Stimulated activated CD4-positive, alpha-beta T cell treated with anti-CD3 and anti-CD28 coated beads, Interleukin-15, amount 100 ng/mL, for 1 hour (primary cell): ENCODE data around the gene NCAM2.

ENCODE experiments used
- DNase-seq, 2 donors: peaks; one replicate each; pipeline ENCODE4 v3.0.0-alpha.2; 2020; ENCODE audit warnings: low read depth in 1 of 2, low spot score in 1 of 2

The NCAM2 gene

GRCh38 chr21:21210552-21210951 is 212.3 kb downstream of the NCAM2 start:
- DNase-seq, result no peak

DNA sequence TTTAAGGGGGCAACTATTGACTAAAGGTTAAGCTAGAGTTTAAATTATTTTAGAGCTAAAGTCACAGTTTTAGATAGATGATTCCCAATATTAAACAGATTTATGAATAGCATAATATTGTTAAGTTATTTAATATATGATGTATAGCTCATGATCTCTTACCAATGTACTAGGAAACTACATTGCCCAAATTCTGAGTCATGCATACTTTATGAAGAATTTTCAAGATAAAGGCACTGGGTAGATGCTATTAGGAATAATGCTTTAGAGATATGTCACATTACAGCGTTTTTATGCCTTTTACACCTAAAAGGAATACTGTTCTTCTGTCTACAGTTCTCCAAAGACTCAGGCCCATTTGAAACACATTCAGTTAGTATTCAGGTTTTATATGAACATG is 215.1 kb downstream of the NCAM2 start:
- DNase-seq, result no peak

GRCh38 chr21:21216047-21216446 is 217.8 kb downstream of the NCAM2 start:
- DNase-seq, result no peak

DNA sequence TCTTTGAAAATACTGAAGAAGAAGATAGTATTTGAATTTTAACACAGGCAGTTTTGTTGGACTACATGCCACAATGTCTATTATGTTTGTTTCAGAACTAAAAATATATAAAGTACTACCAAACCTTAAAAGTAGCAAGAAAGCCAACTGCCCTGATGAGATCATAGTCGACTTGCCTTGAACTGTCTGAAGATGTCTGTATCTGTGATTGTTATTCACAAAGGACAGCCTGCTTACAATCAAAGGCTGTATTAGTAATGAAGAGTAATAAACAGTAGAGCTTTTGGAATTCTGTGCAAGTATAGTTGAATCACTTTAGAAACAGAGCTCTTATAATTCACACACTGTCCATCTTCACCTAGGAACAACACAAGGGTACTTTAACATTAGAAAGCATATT is 228.3 kb downstream of the NCAM2 start:
- DNase-seq, result no peak

GRCh38 chr21:21230672-21231071 is 232.5 kb downstream of the NCAM2 start:
- DNase-seq, result no peak

DNA sequence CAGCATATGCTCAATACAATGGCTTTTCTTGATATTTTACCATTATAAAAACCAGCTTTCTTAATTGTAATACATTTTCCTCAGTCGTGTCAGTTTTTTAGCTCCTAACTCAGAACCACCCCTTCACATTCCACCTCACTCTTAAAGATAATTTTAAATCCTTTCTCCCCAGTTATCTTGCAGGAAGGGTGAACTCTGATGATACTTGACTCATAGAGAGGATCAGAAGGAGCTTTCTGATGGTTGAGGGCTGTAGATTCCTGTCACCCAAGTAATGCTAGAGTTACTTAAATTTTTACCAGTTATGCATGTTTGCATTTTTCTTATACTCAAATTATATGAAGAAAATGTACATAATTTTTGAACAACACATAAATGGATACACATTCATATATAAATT is 233.7 kb downstream of the NCAM2 start:
- DNase-seq, result no peak

GRCh38 chr21:21232320-21232719 is 234.1 kb downstream of the NCAM2 start:
- no peak for DNase-seq

DNA sequence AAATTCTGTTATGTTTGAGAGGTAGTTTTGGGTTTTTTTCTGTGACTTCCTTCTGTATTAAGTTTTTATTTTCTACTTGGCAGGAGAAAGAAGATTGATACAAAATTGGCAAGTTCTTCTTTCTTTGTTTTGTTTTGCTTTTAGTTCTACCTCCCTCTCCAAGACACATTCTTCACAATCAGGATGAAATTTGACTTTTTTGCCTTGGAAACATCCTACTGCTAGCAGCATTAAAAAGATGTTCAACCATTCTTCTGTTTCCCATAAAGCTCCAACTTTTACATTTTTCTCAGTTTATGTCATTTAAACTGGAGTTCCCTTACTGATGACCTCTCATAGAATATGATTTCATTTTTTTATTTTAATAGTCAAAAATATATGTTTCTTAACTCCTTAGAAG is 234.8 kb downstream of the NCAM2 start:
- no peak for DNase-seq

GRCh38 chr21:21236996-21237395 is 238.8 kb downstream of the NCAM2 start:
- no peak for DNase-seq

DNA sequence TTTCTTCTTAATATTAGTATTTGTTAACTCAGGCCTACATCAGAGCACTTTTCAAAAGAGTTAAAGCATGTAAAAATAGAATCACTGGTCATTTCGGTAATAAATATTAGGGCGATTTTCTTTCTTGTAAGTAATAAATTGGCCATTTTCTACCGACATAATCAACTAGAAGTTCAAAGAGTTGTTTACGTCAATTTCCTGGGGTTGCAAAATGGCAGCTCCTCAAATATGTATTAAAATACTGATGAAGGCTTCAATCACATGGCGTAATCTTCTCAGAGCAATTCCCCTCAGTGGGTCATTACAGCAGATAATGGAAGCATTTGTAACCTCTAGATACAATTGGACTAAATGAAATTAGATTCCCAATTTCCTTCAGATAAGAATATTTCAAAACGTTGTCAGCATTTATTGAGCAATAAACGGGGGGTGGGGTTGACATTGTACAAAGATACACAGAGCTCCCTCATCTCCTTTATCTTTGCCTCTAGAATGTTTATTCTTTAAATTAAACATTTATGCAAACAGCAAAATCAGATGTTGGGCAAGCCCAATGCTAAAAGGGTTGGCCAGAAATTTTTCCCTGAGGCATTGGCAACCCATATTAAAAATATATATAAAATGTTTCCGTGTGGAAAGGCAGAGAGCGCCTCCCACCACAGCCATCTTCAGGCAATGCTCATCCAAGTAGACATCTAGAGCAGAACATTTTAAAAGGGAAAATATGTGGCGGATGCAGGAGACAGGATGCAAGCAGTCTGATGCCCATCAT is 240.6 kb downstream of the NCAM2 start:
- no peak for DNase-seq

- DNase-seq, result no peak
Observed at GRCh38 chr21:21241391-21241790, 243.2 kb downstream of the NCAM2 start.

- no peak for DNase-seq
Observed at GRCh38 chr21:21246007-21246406, 247.8 kb downstream of the NCAM2 start.

DNA sequence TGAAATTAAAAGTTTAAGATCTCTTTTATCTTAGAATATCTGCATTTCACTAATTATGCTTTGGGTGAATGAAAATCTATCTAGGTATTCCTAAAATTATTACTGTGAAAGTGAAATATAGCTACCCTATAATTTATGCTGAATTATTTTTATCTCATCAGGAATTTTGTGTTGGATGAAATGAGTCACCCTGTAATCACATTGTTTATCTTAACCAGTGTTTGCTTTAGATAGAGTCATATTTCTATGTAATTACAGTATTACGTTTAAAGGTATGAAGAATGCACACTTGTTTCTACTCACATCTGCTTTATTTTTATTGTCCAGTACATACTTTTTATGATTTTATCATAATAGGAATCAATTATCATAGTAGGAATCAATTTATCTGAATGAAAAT is 249.2 kb downstream of the NCAM2 start:
- DNase-seq, result no peak

DNA sequence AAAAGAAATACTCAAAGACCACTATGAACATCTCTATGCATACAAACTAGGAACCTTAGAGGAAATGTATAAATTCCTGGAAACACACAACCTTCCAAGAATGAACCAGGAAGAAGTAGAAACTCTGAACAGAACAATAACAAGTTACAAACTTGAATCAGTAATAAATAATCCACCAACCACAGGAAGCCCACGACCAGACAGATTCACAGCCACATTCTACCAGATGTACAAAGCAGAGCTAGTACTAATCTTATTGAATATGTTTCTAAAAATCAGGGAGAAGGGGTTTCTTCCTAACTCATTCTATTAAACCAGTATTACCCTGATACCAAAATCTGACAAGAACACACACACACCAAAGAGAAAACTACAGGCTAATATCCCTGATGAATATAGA is 263.8 kb downstream of the NCAM2 start:
- no peak for DNase-seq

GRCh38 chr21:21268061-21268471 is 269.9 kb downstream of the NCAM2 start:
- no peak for DNase-seq

DNA sequence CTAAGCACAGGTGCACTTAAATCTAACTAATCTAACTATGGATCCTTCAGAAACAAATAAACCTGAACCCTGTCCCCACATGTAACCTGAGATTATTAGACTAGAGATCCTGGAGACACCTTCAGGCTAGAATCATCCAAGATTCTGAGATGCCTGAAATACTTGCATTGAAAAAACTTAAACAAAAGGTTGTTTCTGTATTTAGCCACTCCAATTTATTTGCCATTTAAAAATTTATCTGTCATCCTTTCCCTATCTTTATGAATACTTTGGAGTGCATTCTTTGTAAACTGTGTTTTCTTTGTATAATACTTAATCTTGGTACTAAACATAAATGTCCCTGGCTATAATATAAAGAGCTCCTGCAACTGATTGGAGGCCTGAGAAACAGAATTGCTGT is 270.7 kb downstream of the NCAM2 start:
- DNase-seq, result no peak

GRCh38 chr21:21279193-21279901 is 281.1 kb downstream of the NCAM2 start:
- DNase-seq, result no peak

DNA sequence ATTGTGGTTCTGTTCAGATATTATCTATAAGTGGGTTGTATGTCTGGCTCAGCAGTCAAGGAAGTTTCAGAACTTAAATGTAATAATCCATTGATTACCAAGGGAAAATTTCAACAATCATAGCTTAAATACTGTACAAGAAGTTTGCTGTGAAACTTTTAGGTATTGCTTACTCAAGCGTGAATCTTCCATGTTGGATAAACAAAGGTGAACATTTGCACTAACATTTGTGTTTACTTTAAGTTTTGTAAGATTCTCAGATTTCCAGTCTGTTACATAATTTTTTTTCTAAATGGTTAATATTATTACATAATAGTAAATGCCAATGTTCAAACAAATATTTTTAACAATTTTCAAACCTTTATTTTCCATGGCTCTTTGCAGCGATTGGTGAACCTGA is 285.6 kb downstream of the NCAM2 start:
- DNase-seq, result no peak

- DNase-seq, result no peak
Observed at GRCh38 chr21:21286170-21286798, 288.1 kb downstream of the NCAM2 start.

DNA sequence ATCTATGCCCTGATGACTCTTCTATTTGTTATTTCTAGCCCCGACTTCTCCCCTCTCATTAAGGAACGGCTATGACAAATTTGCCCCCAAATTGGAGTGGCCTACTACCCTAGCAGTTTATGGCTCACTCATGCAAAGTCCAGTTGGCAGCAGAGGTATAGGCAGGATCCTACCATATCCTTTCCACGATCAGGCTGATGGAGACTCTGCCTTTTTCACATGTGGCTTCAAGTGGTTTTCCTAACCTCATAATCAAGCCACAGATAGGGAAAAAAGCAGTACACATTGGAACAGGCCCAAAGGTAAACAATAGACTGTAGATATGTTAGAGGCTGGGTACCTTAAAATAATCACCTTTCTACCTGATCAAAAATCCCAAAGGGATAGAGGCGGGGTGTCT is 292.5 kb downstream of the NCAM2 start:
- DNase-seq, result no peak

DNA sequence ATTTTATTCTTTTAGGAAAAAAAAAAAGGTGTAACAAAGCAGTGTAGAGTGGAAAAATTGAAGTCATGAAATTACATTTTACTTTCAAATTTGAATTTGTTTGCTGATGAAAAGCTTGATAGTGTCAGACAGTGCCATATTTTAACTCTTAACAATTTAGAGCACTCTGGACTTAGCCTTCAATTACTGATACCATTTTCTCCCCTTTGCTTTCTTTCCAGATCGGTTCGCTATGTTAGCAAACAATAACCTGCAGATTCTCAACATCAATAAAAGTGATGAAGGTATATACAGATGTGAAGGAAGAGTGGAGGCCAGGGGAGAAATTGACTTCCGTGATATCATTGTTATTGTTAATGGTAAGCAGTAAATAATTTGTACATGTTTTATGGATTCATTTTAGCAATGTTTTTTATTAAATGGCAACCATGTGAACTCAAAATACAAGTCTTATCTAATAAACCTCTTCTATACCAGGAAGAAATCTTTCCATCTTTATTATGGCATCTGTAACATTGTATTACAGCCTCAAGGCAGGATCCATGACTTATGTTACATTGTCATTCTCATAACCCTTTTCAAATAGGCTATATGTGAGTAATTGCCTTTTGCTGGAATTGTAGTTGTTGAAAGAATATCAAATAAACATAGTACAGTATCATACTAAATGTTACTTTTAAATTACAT is 293.8 kb downstream of the NCAM2 start:
- no peak for DNase-seq

DNA sequence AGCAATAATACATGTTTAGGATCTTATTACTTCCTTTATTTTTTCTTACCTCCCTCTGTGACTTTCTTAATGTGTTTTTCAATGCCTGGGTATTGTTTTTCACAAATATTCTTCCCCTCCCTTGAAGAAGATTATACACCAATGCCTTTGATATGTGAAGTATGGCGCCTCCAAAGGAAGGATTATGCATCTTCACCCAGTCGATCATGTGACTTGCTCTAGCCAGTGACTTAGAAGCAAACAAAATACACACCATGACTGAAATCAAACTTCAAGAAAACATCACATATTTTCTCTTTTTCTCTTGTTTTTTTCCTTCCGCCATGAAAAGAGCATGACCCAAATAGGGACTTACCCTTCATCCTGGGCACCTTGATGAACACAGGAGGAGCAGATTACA is 297.1 kb downstream of the NCAM2 start:
- DNase-seq, result no peak
